ENCODE data around the gene PCSK9. TPM values are rescaled to one million over a fixed set of nuclear protein-coding genes. Genes with fewer than 3 reads are reported as not detected.

The PCSK9 gene
- total and polyA plus RNA-seq, 2 of the 4 experiments (the other 2 are of a cell fraction), result under 0.01 to 0.17 TPM

GRCh38 chr1:55081905-55082296 lies 42.6 kb downstream of the PCSK9 start:
- CTCF ChIA-PET, result no interaction called here
- no peak for TF ChIP-seq ELK1 (IDR thresholded peaks at IDR 0.05; ENCODE audit: borderline replicate concordance, low read depth, low read length)
- peak; percentile 57; the same call in 1 of the 2 replicates for TF ChIP-seq USF2 (IDR thresholded peaks at IDR 0.05; ENCODE audit: low read depth, low read length)
- H4K91ac ChIP-seq (ENCODE audit: insufficient read depth, low read depth, low read length), result no peak overlapping the region
- peaks cover 6% of the 10 kb centered on the region; the same call in 1 of the 2 replicates for H4K20me1 ChIP-seq (ENCODE audit: insufficient read depth, low read length)
- no peak overlapping the region for H3K27ac ChIP-seq (ENCODE audit: insufficient read depth, low read length)
- peaks cover 4% of the 10 kb centered on the region; the same call in 1 of the 2 replicates for H3K9me1 ChIP-seq (ENCODE audit: insufficient read depth, low read length)
- peak; percentile 33 for DNase-seq
- no CpG with 5 or more reads among the region's 2 CpGs for WGBS, 2 experiments (ENCODE audit: extremely low coverage in 2 of 2, insufficient read length in 1 of 2)
- ATAC-seq (ENCODE audit: low read depth), result peak; percentile 58
- BruUV-seq (replicated peaks), result no TSS peak
- H3K23ac ChIP-seq (ENCODE audit: low read depth, low read length), result no peak overlapping the region
- H3K4me1 ChIP-seq (ENCODE audit: control insufficient read depth, insufficient read depth, low read length), result peaks cover 4% of the 10 kb centered on the region
- H2BK120ac ChIP-seq (ENCODE audit: low read depth, low read length), result no peak overlapping the region
- no peak overlapping the region for H2AFZ ChIP-seq (replicated peaks; ENCODE audit: low read length, poor library complexity)
- no peaks in the 10 kb centered on the region for H3K9me3 ChIP-seq (ENCODE audit: control insufficient read depth, insufficient read depth, low read length)
- dilution Hi-C loops (cut with HindIII; ENCODE audit: low sequenced_read_pairs, unreplicated experiment), result no loop called here
- no peak overlapping the region for H3K4me2 ChIP-seq (ENCODE audit: low read depth, low read length)
- in situ Hi-C loops (cut with MboI; ENCODE audit: low sequenced_read_pairs), result no loop called here
- no peak overlapping the region for H3K4me3 ChIP-seq (ENCODE audit: insufficient read depth, low read depth, low read length)
- POLR2A ChIA-PET (ENCODE audit: unreplicated experiment), result no interaction called here
- H3K14ac ChIP-seq (replicated peaks; ENCODE audit: low read depth, low read length), result no peak overlapping the region; the same call in 1 of the 2 replicates
- no peak overlapping the region for H2BK20ac ChIP-seq (ENCODE audit: low read depth, low read length)
- no peak overlapping the region for H3K9ac ChIP-seq (ENCODE audit: low read depth, low read length)
- no peak overlapping the region for H2BK15ac ChIP-seq (ENCODE audit: low read depth, low read length)
- H2AK9ac ChIP-seq (replicated peaks; ENCODE audit: low read depth, low read length, poor library complexity), result no peak overlapping the region
- no peak overlapping the region for H3K18ac ChIP-seq (ENCODE audit: low read depth, low read length)
- H3K36me3 ChIP-seq (ENCODE audit: control insufficient read depth, insufficient read depth, low read length), result peaks cover 46% of the 10 kb centered on the region
- peaks cover 5 to 18% of the 10 kb centered on the region in 2 experiments; a peak in 2 of 4 replicates for H3K79me1 ChIP-seq (ENCODE audit: low read depth in 1 of 2, low read length in 2 of 2)
- no peak overlapping the region for H2AK5ac ChIP-seq (ENCODE audit: low read depth, low read length)
- intact Hi-C loops (cut with micrococcal nuclease), result no loop called here
- no peak overlapping the region for H3K56ac ChIP-seq (ENCODE audit: extremely low read depth, insufficient read depth, low read length)
- no peak overlapping the region for H3K4ac ChIP-seq (ENCODE audit: low read depth, low read length)
- no peak overlapping the region for H4K5ac ChIP-seq (ENCODE audit: low read depth, low read length)
- no peak overlapping the region for H2BK5ac ChIP-seq (ENCODE audit: low read depth, low read length, poor library complexity, severe bottlenecking)
- H3K27me3 ChIP-seq (ENCODE audit: control insufficient read depth, insufficient read depth, low read length), result no peaks in the 10 kb centered on the region
- H4K8ac ChIP-seq (ENCODE audit: low read depth in 2 of 2, low read length in 2 of 2), result no peak overlapping the region

Measured in IMR-90 (cell line).